ENCODE measurements around the gene PRDM16.

GRCh38 chr1:3482378-3482849 lies 413.4 kb downstream of the PRDM16 start:
- TF ChIP-seq ZNF350 (tag by site-specific recombination; IDR thresholded peaks at IDR 0.05) (no peak), ZNF280D (tag by site-specific recombination; IDR thresholded peaks at IDR 0.05) (no peak), ATF2 (tag by site-specific recombination; IDR thresholded peaks at IDR 0.05; ENCODE audit: low read depth) (no peak), ZNF292 (tag by site-specific recombination; IDR thresholded peaks at IDR 0.05; ENCODE audit: borderline replicate concordance, low read depth) (no peak), MYNN (tag by site-specific recombination; IDR thresholded peaks at IDR 0.05; ENCODE audit: borderline replicate concordance) (no peak)
